ENCODE measurements around the gene ERGIC3. TPM values are rescaled to one million over a fixed set of nuclear protein-coding genes. Genes with fewer than 3 reads are reported as not detected.

The ERGIC3 gene
- total and polyA plus RNA-seq, 2 donors (not counting 3 experiments of a cell fraction or from before 2014, with no cell fraction given) = 203 to 419 TPM

- no peak for FAIRE-seq
- no peak overlapping the region for H2AFZ ChIP-seq (ENCODE audit: low read depth, low read length)
- no peaks in the 10 kb centered on the region for H4K20me1 ChIP-seq (replicated peaks; ENCODE audit: control insufficient read depth, extremely low read depth, insufficient read depth, low read length)
- no peak overlapping the region for H3K4me3 ChIP-seq (replicated peaks in 1 of 3; ENCODE audit: insufficient read depth in 1 of 3, low read depth in 1 of 3, low read length in 3 of 3)
- ChIA-PET CTCF (interaction anchor here (1.0 kb wide), 1 partner anchor 22 kb away, joined by 3 read pairs; no protein-coding TSS in a partner anchor), POLR2A (no interaction called here)
- BruUV-seq (replicated peaks) = TSS peak; percentile 14
- TF ChIP-seq POLR2AphosphoS5 (IDR thresholded peaks at IDR 0.05; ENCODE audit: insufficient read depth, low read depth, low read length) (no peak), GATA2 (IDR thresholded peaks at IDR 0.05; ENCODE audit: insufficient read depth, insufficient read length, low read depth, low read length) (no peak), EZH2 (IDR thresholded peaks at IDR 0.05; ENCODE audit: borderline replicate concordance, low read depth, low read length, severe bottlenecking) (no peak), POLR2A (IDR thresholded peaks at IDR 0.05; ENCODE audit: low read depth, low read length) (no peak), FOS (IDR thresholded peaks at IDR 0.05; ENCODE audit: borderline replicate concordance, insufficient read depth, low read length) (no peak), JUN (IDR thresholded peaks at IDR 0.05; ENCODE audit: borderline replicate concordance, insufficient read depth, insufficient read length, low read depth) (no peak), MYC (IDR thresholded peaks at IDR 0.05; ENCODE audit: low read depth, low read length) (no peak), CTCF (IDR thresholded peaks at IDR 0.05; ENCODE audit: extremely low read depth in 1 of 2, insufficient read depth in 1 of 2, low read depth in 1 of 2, low read length in 2 of 2) (no peak), MAX (IDR thresholded peaks at IDR 0.05; ENCODE audit: insufficient read depth, insufficient read length) (no peak)
- dilution Hi-C loops (cut with MboI; ENCODE audit: extremely low pct_ligation_motif_present, low sequenced_read_pairs) = no loop called here
- peaks cover 3 to 35% of the 10 kb centered on the region in 2 experiments for H3K36me3 ChIP-seq (ENCODE audit: control insufficient read depth in 2 of 2, extremely low read depth in 1 of 2, insufficient read depth in 2 of 2, low read length in 2 of 2)
- no peak overlapping the region for H3K27ac ChIP-seq (ENCODE audit: insufficient read depth, low read depth, low read length)
- H3K9ac ChIP-seq (replicated peaks; ENCODE audit: extremely low read depth, insufficient read depth, low read length) = no peak overlapping the region
- no peak for DNase-seq (ENCODE audit: low read depth, low spot score)
- no peaks in the 10 kb centered on the region for H3K4me1 ChIP-seq (ENCODE audit: control insufficient read depth, extremely low read depth, insufficient read depth, low read length)
- H3K9me3 ChIP-seq (replicated peaks; ENCODE audit: control insufficient read depth, insufficient read depth, low read length) = no peaks in the 10 kb centered on the region
- H3K4me2 ChIP-seq (ENCODE audit: insufficient read depth, low read length) = no peak overlapping the region
- no peaks in the 10 kb centered on the region for H3K9me1 ChIP-seq (replicated peaks; ENCODE audit: control insufficient read depth, extremely low read depth, insufficient read depth, low read length)
- intact Hi-C loops (cut with micrococcal nuclease) = no loop called here
- H3K27me3 ChIP-seq (ENCODE audit: control insufficient read depth in 2 of 2, insufficient read depth in 2 of 2, low read length in 2 of 2) = no peaks in the 10 kb centered on the region
- no peaks in the 10 kb centered on the region for H3K79me2 ChIP-seq (ENCODE audit: control insufficient read depth, insufficient read depth, low read length)
These were observed 15.0 kb downstream of the ERGIC3 start for GRCh38 chr20:35556871-35557270.
